GM23248 (cell line): Measurements from ENCODE around the gene CFAP65. TPM values are rescaled to one million over a fixed set of nuclear protein-coding genes. Genes with fewer than 3 reads are reported as not detected.
A peak's percentile ranks its signal among the peaks of the same experiment; 100 is the strongest.

ENCODE experiments used
- DNase-seq: peaks from one replicate; pipeline ENCODE4 v3.0.0-alpha.2; 2015
- H2AFZ ChIP-seq: fragments of 200-600 bp; sonication (generic); 2 replicates; pipeline ENCODE4 v1.6.1; 2016; ENCODE audit warnings: antibody characterized with exemption
- H3F3A ChIP-seq: fragments of 200-600 bp; sonication (generic); 2 replicates; pipeline ENCODE4 v1.6.1; 2016; ENCODE audit warnings: mild to moderate bottlenecking, antibody characterized with exemption, mixed run types; ENCODE audit not compliant: insufficient read depth
- H3K27ac ChIP-seq: fragments of 200-600 bp; sonication (generic); 2 replicates; pipeline ENCODE4 v1.5.1; 2016; ENCODE audit warnings: mild to moderate bottlenecking
- H3K27me3 ChIP-seq: fragments of 200-600 bp; sonication (generic); replicated peaks from 2 replicates; pipeline ENCODE4 v1.6.1; 2016; ENCODE audit warnings: mild to moderate bottlenecking; ENCODE audit not compliant: insufficient read depth
- H3K36me3 ChIP-seq: fragments of 200-600 bp; sonication (generic); 2 replicates; pipeline ENCODE4 v1.6.1; 2016; ENCODE audit warnings: low read depth, mild to moderate bottlenecking
- H3K4me1 ChIP-seq: fragments of 200-600 bp; sonication (generic); 2 replicates; pipeline ENCODE4 v1.6.1; 2016; ENCODE audit warnings: mild to moderate bottlenecking; ENCODE audit not compliant: insufficient read depth
- H3K4me2 ChIP-seq: fragments of 200-600 bp; sonication (generic); one replicate; pipeline ENCODE4 v1.6.1; 2016; ENCODE audit warnings: mild to moderate bottlenecking; ENCODE audit not compliant: unreplicated experiment
- H3K4me3 ChIP-seq: fragments of 200-600 bp; sonication (generic); 2 replicates; pipeline ENCODE4 v1.5.1; 2016; ENCODE audit warnings: mild to moderate bottlenecking
- H3K79me2 ChIP-seq: fragments of 200-600 bp; sonication (generic); 2 replicates; pipeline ENCODE4 v1.6.1; 2016; ENCODE audit warnings: mild to moderate bottlenecking; ENCODE audit not compliant: insufficient read depth
- H3K9ac ChIP-seq: fragments of 200-600 bp; sonication (generic); 2 replicates; pipeline ENCODE4 v1.6.1; 2016; ENCODE audit warnings: mild to moderate bottlenecking
- H3K9me2 ChIP-seq: fragments of 200-600 bp; sonication (generic); 2 replicates; pipeline ENCODE4 v1.6.1; 2016; ENCODE audit warnings: mixed run types, mild to moderate bottlenecking, moderate library complexity; ENCODE audit not compliant: insufficient read depth
- H3K9me3 ChIP-seq: fragments of 200-600 bp; sonication (generic); one replicate; pipeline ENCODE4 v1.6.1; 2017; ENCODE audit warnings: low read depth
- H4K20me1 ChIP-seq: fragments of 200-600 bp; sonication (generic); 2 replicates; pipeline ENCODE4 v1.6.0; 2016; ENCODE audit not compliant: insufficient read depth
- EZH2 ChIP-seq: fragments of 200-600 bp; sonication (generic); IDR thresholded peaks from 2 replicates; pipeline ENCODE4 v1.6.1; 2018; ENCODE audit warnings: antibody characterized with exemption, mild to moderate bottlenecking; ENCODE audit not compliant: insufficient read depth, poor library complexity, severe bottlenecking
- EZH2phosphoT487 ChIP-seq: fragments of 200-600 bp; sonication (generic); IDR thresholded peaks from 2 replicates; pipeline ENCODE4 v1.6.1; 2018; ENCODE audit warnings: antibody characterized with exemption, moderate library complexity, mild to moderate bottlenecking, low read depth; ENCODE audit not compliant: insufficient read depth
- WGBS, 2 experiments: methylation state at CpG; one replicate each; pipeline ENCODE4 v1.1.6; 2015 to 2017; ENCODE audit warnings: low lambda C conversion rate in 2 of 2, low coverage in 1 of 2; ENCODE audit errors: missing lambda C conversion rate in 2 of 2; 5-methylcytosine and 5-hydroxymethylcytosine counted together
- in situ Hi-C: fragments of 300-500 bp; cut with MboI; formaldehyde crosslinking; loops from 2 replicates; pipeline ENCODE4 v1.15.0; 2020
- polyA plus RNA-seq: library from polyadenylated mRNA; unstranded; fragments of >200 nt; fragmentation: Nextera tagmentation; extraction: Ambion mirVana; gene quantifications from 2 replicates; pipeline ENCODE4 v1.2.1, GENCODE V29; 2016
- total RNA-seq: library from RNA; depleted of rRNA; stranded (reverse); fragments of >200 nt; shearing (Covaris generic); gene quantifications from 2 replicates; pipeline ENCODE4 v1.2.3, GENCODE V29; 2014

The CFAP65 gene
- total and polyA plus RNA-seq, 2 experiments from 2014 or later = 0.08 TPM; not detected in 1

DNA sequence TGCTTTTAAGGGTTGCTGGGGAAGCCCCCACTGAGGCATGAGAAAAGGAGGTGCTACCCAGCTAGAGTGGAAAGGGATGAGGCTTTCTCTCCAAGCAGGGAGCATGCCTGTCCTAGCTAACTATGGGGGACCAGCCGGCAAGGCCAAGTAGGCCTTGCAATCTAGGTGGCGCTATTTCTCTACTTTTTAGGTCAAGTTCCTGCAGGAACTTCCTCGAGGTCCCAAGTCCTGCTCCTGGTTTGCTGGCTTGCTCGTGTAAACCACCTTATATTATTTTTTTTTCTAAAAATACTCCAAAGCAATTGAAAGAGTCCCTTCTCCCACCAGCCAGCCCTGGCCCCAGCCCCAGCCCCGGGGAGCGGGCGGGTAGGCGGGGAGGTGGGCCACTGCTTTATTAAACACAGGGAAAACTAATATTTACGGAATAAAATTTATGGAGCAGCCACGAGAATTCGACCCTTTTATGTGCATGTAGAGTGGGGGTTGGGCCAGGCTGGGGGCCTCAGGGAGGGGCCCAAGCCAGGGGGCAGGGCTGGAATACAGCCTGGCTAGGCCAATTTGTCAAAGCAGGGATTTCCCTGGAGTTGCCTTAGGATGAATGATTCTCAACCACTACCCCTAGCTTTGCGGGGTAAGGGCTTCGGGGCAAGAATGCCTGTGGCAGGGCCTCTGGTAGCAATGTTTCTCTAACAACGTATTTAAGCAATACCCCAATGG lies 32.3 kb upstream of the CFAP65 start:
- in situ Hi-C loops = no loop called here
- no peak overlapping the region for H3K4me3 ChIP-seq
- H2AFZ ChIP-seq = no peak overlapping the region
- H3K9me3 ChIP-seq = no peaks in the 10 kb centered on the region
- no peak overlapping the region for H3K9ac ChIP-seq
- H3K4me1 ChIP-seq = peaks cover 11% of the 10 kb centered on the region
- H3K27ac ChIP-seq = no peak overlapping the region
- H3K4me2 ChIP-seq = no peak overlapping the region
- no peaks in the 10 kb centered on the region for H3K79me2 ChIP-seq
- H3F3A ChIP-seq = no peaks in the 10 kb centered on the region
- TF ChIP-seq EZH2 = no peak
- no peak for TF ChIP-seq EZH2phosphoT487
- DNase-seq = peak; percentile 79
- no peaks in the 10 kb centered on the region; the same call in 1 of the 2 replicates for H3K36me3 ChIP-seq
- 0 out of 2 replicates have a peak, but pooled peaks cover 5% of the 10 kb centered on the region for H4K20me1 ChIP-seq
- no peaks in the 10 kb centered on the region for H3K27me3 ChIP-seq
- no peaks in the 10 kb centered on the region for H3K9me2 ChIP-seq
- WGBS, 2 experiments = 54 to 56% methylated on average over 14 of the region's 14 CpGs

DNA sequence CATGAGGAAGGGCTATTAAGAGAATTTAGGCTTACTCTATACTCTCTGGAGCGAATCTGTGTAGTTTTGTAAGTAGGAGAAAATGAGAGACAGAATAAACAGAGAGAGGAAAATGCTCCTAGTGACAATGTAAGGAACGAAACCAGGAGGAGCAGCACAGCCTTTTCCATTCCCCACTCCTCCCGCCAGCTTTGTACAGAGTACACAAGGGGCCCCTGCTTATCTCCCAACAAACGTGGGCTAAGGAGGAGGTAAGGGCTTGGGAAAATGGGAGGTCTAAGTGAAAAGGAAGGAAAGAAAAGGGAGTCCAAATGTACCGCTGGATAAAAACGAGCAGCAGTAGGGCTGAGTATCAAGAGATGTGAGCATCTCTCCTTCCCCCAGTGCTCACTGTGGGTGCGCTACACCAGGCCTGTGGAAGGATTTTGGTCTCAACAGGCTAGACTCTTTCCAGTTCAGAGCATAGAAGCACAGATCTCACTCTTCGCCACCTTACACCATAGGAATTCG lies 31.5 kb upstream of the CFAP65 start:
- Histone ChIP-seq H3K9ac (no peak overlapping the region), H3K36me3 (no peaks in the 10 kb centered on the region; the same call in 1 of the 2 replicates), H3K79me2 (no peaks in the 10 kb centered on the region), H3K4me1 (peaks cover 11% of the 10 kb centered on the region), H2AFZ (no peak overlapping the region), H3K9me2 (no peaks in the 10 kb centered on the region), H3K4me2 (no peak overlapping the region), H3K27ac (no peak overlapping the region), H4K20me1 (no peaks in the 10 kb centered on the region), H3K4me3 (no peak overlapping the region), H3K27me3 (no peaks in the 10 kb centered on the region), H3F3A (no peaks in the 10 kb centered on the region), H3K9me3 (no peaks in the 10 kb centered on the region)
- no peak for TF ChIP-seq EZH2phosphoT487
- no peak for TF ChIP-seq EZH2
- no peak for DNase-seq
- in situ Hi-C loops = no loop called here
- 91% methylated on average over 9 of the region's 9 CpGs for WGBS, 2 experiments

- Histone ChIP-seq H3K4me2 (no peak overlapping the region), H3K79me2 (no peaks in the 10 kb centered on the region), H3F3A (no peaks in the 10 kb centered on the region), H3K4me1 (peaks cover 11% of the 10 kb centered on the region), H4K20me1 (no peaks in the 10 kb centered on the region), H2AFZ (no peak overlapping the region), H3K27me3 (no peaks in the 10 kb centered on the region), H3K9me3 (no peaks in the 10 kb centered on the region), H3K4me3 (no peak overlapping the region), H3K9ac (no peak overlapping the region), H3K9me2 (no peaks in the 10 kb centered on the region), H3K27ac (no peak overlapping the region), H3K36me3 (no peaks in the 10 kb centered on the region)
- peak; percentile 82 for DNase-seq
- in situ Hi-C loops = no loop called here
- 82 to 86% methylated on average over 6 of the region's 6 CpGs for WGBS, 2 experiments
- TF ChIP-seq EZH2phosphoT487 (no peak), EZH2 (no peak)
Observed at GRCh38 chr2:219071131-219071816, 30.0 kb upstream of the CFAP65 start.

DNA sequence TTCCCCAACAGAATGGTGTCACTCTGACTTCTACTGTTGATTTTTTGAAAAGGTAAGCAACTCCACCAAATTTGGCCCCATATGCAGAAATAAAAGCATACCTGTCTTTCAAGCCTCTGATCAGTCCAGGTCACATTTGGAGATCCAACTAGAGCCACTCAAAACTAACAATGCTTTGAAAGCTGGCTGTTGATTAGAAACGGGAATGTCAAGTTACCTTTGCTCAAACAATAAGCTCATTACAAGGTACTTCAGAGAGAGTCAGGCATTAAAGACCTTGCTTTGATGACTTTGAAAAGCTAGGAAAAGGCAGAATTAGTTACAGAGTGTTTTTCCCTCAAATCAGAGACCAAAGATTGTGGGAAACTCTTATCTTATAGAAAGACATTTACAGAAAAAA lies 24.2 kb upstream of the CFAP65 start:
- in situ Hi-C loops = no loop called here

More for the DNA sequence above, 24.2 kb upstream of the CFAP65 start:
- 58 to 60% methylated on average over 1 of the region's 1 CpG for WGBS, 2 experiments
- H4K20me1 ChIP-seq = no peaks in the 10 kb centered on the region
- no peak for DNase-seq
- no peak overlapping the region for H3K4me3 ChIP-seq
- no peaks in the 10 kb centered on the region for H3K4me1 ChIP-seq
- no peak overlapping the region for H2AFZ ChIP-seq
- H3K27me3 ChIP-seq = peaks cover 31% of the 10 kb centered on the region
- H3K9me2 ChIP-seq = no peaks in the 10 kb centered on the region
- TF ChIP-seq EZH2 (no peak), EZH2phosphoT487 (no peak)
- no peaks in the 10 kb centered on the region for H3F3A ChIP-seq
- H3K79me2 ChIP-seq = no peaks in the 10 kb centered on the region
- no peak overlapping the region for H3K4me2 ChIP-seq
- no peak overlapping the region for H3K9ac ChIP-seq
- no peaks in the 10 kb centered on the region for H3K36me3 ChIP-seq
- H3K27ac ChIP-seq = no peak overlapping the region
- no peaks in the 10 kb centered on the region for H3K9me3 ChIP-seq
